Measurements from ENCODE around the gene OR4D1. TPM values are rescaled to one million over a fixed set of nuclear protein-coding genes. Genes with fewer than 3 reads are reported as not detected.

OR4D1 gene
- total RNA-seq, 1 donor from 2014 or later, result not detected

DNA sequence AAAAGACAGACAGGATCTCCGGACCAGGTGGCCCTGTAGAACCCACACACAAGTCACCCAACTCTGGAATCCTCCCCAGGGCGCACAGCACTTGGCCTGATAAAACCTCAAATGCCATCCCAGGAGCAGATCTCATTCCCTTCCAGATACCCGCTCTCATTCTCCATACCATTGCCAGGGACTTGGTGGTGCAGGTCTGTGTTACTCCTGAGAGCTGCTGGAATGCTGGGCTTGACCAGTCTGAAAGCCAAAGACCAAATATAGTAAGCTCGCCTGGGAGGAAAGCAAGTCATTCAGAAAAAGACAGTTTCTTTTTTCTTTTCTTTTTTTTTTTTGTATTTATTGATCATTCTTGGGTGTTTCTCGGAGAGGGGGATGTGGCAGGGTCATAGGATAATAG, 60.2 kb downstream of the OR4D1 start:
- Histone ChIP-seq H2AFZ (ENCODE audit: low read depth, low read length) (no peak overlapping the region), H4K20me1 (ENCODE audit: insufficient read depth, low read length) (no peaks in the 10 kb centered on the region), H3K27ac (ENCODE audit: low read depth, low read length) (no peak overlapping the region), H3K4me1 (ENCODE audit: insufficient read depth, low read length) (no peaks in the 10 kb centered on the region), H3K9ac (ENCODE audit: low read length) (no peak overlapping the region), H3K4me2 (ENCODE audit: low read length) (no peak overlapping the region), H3K4me3 (ENCODE audit: insufficient read depth, low read depth, low read length) (no peak overlapping the region), H3K27me3 (ENCODE audit: insufficient read depth, low read length) (no peaks in the 10 kb centered on the region), H3K79me2 (ENCODE audit: insufficient read depth, low read length) (no peaks in the 10 kb centered on the region), H3K36me3 (ENCODE audit: insufficient read depth, low read length) (peaks cover 7% of the 10 kb centered on the region), H3K9me3 (ENCODE audit: insufficient read depth, low read depth, low read length) (no peaks in the 10 kb centered on the region)
- DNase-seq (ENCODE audit: low read depth) (no peak), FAIRE-seq (no peak)
- H3K9me3 Mint-ChIP-seq (ENCODE audit: unreplicated experiment), result no peaks in the 10 kb centered on the region
- H3K27ac Mint-ChIP-seq (ENCODE audit: unreplicated experiment), result no peak overlapping the region
- H3K36me3 Mint-ChIP-seq (ENCODE audit: low read depth, unreplicated experiment), result peaks cover 23% of the 10 kb centered on the region
- no peaks in the 10 kb centered on the region for H3K4me1 Mint-ChIP-seq (ENCODE audit: low read depth, unreplicated experiment)
- no peaks in the 10 kb centered on the region for H3K27me3 Mint-ChIP-seq (ENCODE audit: low read depth, unreplicated experiment)
- TF ChIP-seq, protein P1, sequence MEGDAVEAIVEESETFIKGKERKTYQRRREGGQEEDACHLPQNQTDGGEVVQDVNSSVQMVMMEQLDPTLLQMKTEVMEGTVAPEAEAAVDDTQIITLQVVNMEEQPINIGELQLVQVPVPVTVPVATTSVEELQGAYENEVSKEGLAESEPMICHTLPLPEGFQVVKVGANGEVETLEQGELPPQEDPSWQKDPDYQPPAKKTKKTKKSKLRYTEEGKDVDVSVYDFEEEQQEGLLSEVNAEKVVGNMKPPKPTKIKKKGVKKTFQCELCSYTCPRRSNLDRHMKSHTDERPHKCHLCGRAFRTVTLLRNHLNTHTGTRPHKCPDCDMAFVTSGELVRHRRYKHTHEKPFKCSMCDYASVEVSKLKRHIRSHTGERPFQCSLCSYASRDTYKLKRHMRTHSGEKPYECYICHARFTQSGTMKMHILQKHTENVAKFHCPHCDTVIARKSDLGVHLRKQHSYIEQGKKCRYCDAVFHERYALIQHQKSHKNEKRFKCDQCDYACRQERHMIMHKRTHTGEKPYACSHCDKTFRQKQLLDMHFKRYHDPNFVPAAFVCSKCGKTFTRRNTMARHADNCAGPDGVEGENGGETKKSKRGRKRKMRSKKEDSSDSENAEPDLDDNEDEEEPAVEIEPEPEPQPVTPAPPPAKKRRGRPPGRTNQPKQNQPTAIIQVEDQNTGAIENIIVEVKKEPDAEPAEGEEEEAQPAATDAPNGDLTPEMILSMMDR (IDR thresholded peaks at IDR 0.05; ENCODE audit: insufficient read depth, low read depth, low read length), result no peak
- TF ChIP-seq EZH2 (IDR thresholded peaks at IDR 0.05; ENCODE audit: insufficient read depth, low read length), result no peak
- no peak overlapping the region for H3K4me3 Mint-ChIP-seq (ENCODE audit: unreplicated experiment)

Other genes with a start within 250 kb of the OR4D1 start
- 37.4 and 43.7 TPM in 2 replicates for gene CUEDC1, start 193.0 kb upstream of the OR4D1 start, total RNA-seq
- gene VEZF1, start 160.1 kb upstream of the OR4D1 start, total RNA-seq, result 42.0 and 50.9 TPM in 2 replicates
- 170 and 196 TPM in 2 replicates for gene SRSF1, start 141.1 kb upstream of the OR4D1 start, total RNA-seq
- gene DYNLL2, start 65.0 kb upstream of the OR4D1 start, total RNA-seq, result 24.9 and 29.4 TPM in 2 replicates
- gene OR4D2, start 18.6 kb downstream of the OR4D1 start, total RNA-seq, result not detected in 2 replicates
- not detected in 2 replicates for gene EPX, start 44.3 kb downstream of the OR4D1 start, total RNA-seq
- gene MKS1, start 70.9 kb downstream of the OR4D1 start, total RNA-seq, result 12.0 and 12.7 TPM in 2 replicates
- gene LPO, start 90.2 kb downstream of the OR4D1 start, total RNA-seq, result not detected in 2 replicates
- not detected in 2 replicates for gene MPO, start 132.6 kb downstream of the OR4D1 start, total RNA-seq
- 0.60 and 0.79 TPM in 2 replicates for gene TSPOAP1, start 180.4 kb downstream of the OR4D1 start, total RNA-seq
- 97.1 and 108 TPM in 2 replicates for gene SUPT4H1, start 203.8 kb downstream of the OR4D1 start, total RNA-seq